Body of pancreas (tissue), 4 donors: ENCODE results near the gene COX6B2. TPM values are rescaled to one million over a fixed set of nuclear protein-coding genes. Genes with fewer than 3 reads are reported as not detected.

Source experiments
- ATAC-seq: fragments of 150-250 bp; one replicate; pipeline ENCODE4 v1.9.1; 2016
- DNase-seq, 4 donors: peaks; one replicate each; pipeline ENCODE4 v3.0.0-alpha.2; 2019
- H3K27ac ChIP-seq, 4 donors: fragments of 200-600 bp; sonication (generic); 1 replicate in 3 of 4; 2 replicates in 1 of 4; pipeline versions ENCODE4 v1.5.1 to v1.6.1; 2016 to 2019; ENCODE audit warnings: mild to moderate bottlenecking in 1 of 4, mixed read lengths in 1 of 4, moderate library complexity in 1 of 4
- H3K27me3 ChIP-seq, 2 donors: fragments of 200-600 bp; sonication (generic); one replicate each; pipeline ENCODE4 v1.6.0; 2016; ENCODE audit warnings: mild to moderate bottlenecking in 1 of 2
- H3K36me3 ChIP-seq, 2 donors: fragments of 200-600 bp; sonication (generic); replicated peaks in 1 of 2; 2 replicates each; pipeline ENCODE4 v1.5.1; 2016; ENCODE audit warnings: low read depth in 2 of 2; ENCODE audit not compliant: insufficient read depth in 1 of 2
- H3K4me1 ChIP-seq: fragments of 200-600 bp; sonication (generic); one replicate; pipeline ENCODE4 v1.6.0; 2016
- H3K4me3 ChIP-seq, 2 donors: fragments of 200-600 bp; sonication (generic); 1 replicate in 1 of 2; 2 replicates in 1 of 2; pipeline ENCODE4 v1.5.1; 2016 to 2019
- H3K9me3 ChIP-seq, 3 donors: fragments of 200-600 bp; sonication (generic); 1 replicate in 2 of 3; 2 replicates in 1 of 3; pipeline ENCODE4 v1.5.1; 2016
- POLR2A ChIP-seq, 3 donors: fragments of 450-650 bp; IDR thresholded peaks; one replicate each; pipeline ENCODE4 v1.6.1; 2016; ENCODE audit warnings: antibody characterized with exemption in 3 of 3, mild to moderate bottlenecking in 2 of 3
- WGBS, 2 donors: methylation state at CpG; one replicate each; pipeline ENCODE4 v1.1.5; 2017; 5-methylcytosine and 5-hydroxymethylcytosine counted together
- intact Hi-C: fragments of 100-400 bp; cut with DNase I; formaldehyde crosslinking; loops from one replicate; pipeline ENCODE4 v1.15.1; 2023
- total RNA-seq, 2 donors: library from RNA; depleted of rRNA; stranded (reverse); fragments of >200 nt; gene quantifications; one replicate each; pipeline ENCODE4 v1.1.0, GENCODE V29; 2016
- TF ChIP-seq, protein P1 (sequence below), 7 experiments: fragments of 450-650 bp in 4 of 7; fragments of 200-600 bp in 3 of 7; sonication (generic) in 3 of 7; IDR thresholded peaks; one replicate each; pipeline ENCODE4 v1.5.1; 2016 to 2019; ENCODE audit warnings: antibody characterized with exemption in 7 of 7

COX6B2 gene
- total RNA-seq, 2 donors from 2014 or later: 1.6 TPM; not detected in 1

- no peaks in the 10 kb centered on the region for H3K9me3 ChIP-seq
- intact Hi-C loops: no loop called here
- TF ChIP-seq POLR2A (IDR thresholded peaks at IDR 0.05): no peak
- TF ChIP-seq, protein P1, sequence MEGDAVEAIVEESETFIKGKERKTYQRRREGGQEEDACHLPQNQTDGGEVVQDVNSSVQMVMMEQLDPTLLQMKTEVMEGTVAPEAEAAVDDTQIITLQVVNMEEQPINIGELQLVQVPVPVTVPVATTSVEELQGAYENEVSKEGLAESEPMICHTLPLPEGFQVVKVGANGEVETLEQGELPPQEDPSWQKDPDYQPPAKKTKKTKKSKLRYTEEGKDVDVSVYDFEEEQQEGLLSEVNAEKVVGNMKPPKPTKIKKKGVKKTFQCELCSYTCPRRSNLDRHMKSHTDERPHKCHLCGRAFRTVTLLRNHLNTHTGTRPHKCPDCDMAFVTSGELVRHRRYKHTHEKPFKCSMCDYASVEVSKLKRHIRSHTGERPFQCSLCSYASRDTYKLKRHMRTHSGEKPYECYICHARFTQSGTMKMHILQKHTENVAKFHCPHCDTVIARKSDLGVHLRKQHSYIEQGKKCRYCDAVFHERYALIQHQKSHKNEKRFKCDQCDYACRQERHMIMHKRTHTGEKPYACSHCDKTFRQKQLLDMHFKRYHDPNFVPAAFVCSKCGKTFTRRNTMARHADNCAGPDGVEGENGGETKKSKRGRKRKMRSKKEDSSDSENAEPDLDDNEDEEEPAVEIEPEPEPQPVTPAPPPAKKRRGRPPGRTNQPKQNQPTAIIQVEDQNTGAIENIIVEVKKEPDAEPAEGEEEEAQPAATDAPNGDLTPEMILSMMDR (IDR thresholded peaks at IDR 0.05): no peak
- peaks cover 30% of the 10 kb centered on the region for H3K4me1 ChIP-seq
- H3K36me3 ChIP-seq: no peaks in the 10 kb centered on the region
- H3K4me3 ChIP-seq: no peak overlapping the region
- peaks cover 0 to 35% of the 10 kb centered on the region in 2 donors for H3K27me3 ChIP-seq
- no peak for DNase-seq
- no peak for ATAC-seq
- H3K27ac ChIP-seq: no peak overlapping the region
- 3 to 4% methylated on average over 12 to 42 of the region's 59 CpGs for WGBS, 2 donors
Observed at GRCh38 chr19:55369653-55370304, 15.3 kb upstream of the COX6B2 start.

DNA sequence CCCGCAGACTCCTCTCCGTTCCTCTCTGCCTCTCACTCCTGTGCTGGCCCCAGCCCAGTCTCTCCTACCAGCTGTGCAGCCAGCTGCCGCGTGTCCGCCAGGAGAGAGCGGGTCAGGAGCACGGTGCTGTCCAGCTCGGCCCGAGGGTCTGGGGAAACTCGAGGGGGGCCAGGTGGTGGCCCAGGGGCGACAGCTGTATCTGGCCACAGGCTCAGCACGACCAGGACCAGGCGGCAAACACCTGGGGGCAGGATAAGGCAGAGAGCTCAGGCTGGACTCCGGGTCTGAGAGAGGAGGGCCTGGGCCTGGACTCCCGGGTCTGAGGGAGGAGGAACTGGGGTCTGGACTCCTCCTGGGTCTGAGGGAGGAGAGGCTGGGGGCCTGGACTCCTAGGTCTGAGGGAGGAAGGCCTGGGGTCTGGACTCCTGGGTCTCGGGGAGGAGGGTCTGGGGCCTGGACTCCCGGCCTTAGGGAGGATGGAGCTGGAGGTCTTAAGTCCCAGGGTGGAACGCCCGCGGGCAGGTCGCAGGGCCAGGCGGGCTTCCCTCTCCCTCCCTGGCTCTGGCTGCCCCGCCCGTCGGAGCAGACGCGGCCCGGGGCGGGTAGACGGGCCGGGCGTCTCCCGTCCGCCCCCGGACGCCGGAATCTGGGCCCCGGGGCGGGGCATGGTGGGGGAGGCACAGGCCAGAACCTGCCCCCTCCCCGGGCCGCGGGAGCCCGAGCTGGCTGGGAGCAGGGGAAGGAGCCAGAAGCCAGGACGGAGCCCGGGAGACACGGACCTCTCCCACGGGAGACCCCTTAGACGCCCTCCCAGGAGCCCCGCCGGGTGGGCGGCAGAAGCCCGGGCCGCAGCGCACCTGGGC is 14.4 kb upstream of the COX6B2 start:
- no peak for TF ChIP-seq POLR2A (IDR thresholded peaks at IDR 0.05)
- TF ChIP-seq, protein P1 (IDR thresholded peaks at IDR 0.05): no peak
- Histone ChIP-seq H3K27me3 (peaks cover 0 to 32% of the 10 kb centered on the region in 2 donors), H3K4me1 (peaks cover 21% of the 10 kb centered on the region), H3K9me3 (no peaks in the 10 kb centered on the region), H3K36me3 (no peaks in the 10 kb centered on the region), H3K27ac (no peak overlapping the region), H3K4me3 (no peak overlapping the region)
- intact Hi-C loops: no loop called here
- ATAC-seq (no peak), DNase-seq (no peak)
- 8 to 25% methylated on average over 8 to 53 of the region's 54 CpGs for WGBS, 2 donors

DNA sequence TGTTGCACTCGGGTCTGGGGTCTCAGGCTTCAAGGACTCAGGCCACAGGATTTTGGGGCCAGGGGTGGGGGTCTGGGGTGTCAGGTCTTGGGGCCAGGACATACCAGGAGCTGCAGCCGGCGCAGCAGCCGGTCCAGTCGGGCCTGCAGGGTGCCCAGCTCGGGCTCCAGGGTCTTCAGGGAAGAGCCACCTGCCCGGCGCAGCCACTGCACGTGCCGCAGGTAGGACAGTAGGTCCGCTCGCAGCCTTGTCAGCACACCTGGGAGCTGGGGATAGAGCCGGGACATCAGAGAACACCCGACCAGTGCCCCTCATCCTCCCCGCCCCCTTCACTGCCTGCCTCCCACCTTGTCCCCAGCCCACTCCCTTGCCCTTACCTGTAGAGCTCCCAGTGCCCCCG is 13.6 kb upstream of the COX6B2 start:
- WGBS, 2 donors: 65 to 69% methylated on average over 6 to 14 of the region's 16 CpGs
- Histone ChIP-seq H3K36me3 (no peaks in the 10 kb centered on the region), H3K4me1 (peaks cover 15% of the 10 kb centered on the region), H3K27me3 (peaks cover 0 to 26% of the 10 kb centered on the region in 2 donors), H3K4me3 (no peak overlapping the region), H3K9me3 (no peaks in the 10 kb centered on the region), H3K27ac (no peak overlapping the region)
- no peak for TF ChIP-seq POLR2A (IDR thresholded peaks at IDR 0.05)
- TF ChIP-seq, protein P1 (IDR thresholded peaks at IDR 0.05): no peak
- DNase-seq (no peak), ATAC-seq (no peak)
- intact Hi-C loops: no loop called here

DNA sequence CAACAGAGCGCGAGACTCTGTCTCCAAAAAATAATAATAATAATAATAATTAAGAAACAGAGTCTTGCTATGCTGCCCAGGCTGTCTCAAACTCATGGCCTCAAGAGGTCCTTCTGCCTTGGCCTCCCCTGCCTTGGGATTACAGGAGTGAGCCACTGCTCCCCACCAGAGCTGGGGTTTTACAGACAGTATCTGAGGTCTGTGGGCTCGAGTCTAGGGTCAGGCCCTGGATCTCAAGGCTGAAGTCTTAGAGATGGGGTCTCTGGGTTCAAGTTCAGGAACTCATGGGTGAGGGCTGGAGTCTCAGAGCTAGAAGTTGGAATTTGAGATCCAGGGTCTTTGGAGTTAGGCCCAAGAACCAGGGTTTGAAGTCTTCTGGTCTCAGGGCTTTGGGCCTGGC is 12.3 kb upstream of the COX6B2 start:
- Histone ChIP-seq H3K4me3 (no peak overlapping the region), H3K27me3 (peaks cover 0 to 16% of the 10 kb centered on the region in 2 donors), H3K9me3 (no peaks in the 10 kb centered on the region), H3K4me1 (peaks cover 15% of the 10 kb centered on the region), H3K27ac (no peak overlapping the region), H3K36me3 (no peaks in the 10 kb centered on the region)
- ATAC-seq (no peak), DNase-seq (no peak)
- 89 to 91% methylated on average over 3 of the region's 3 CpGs for WGBS, 2 donors
- intact Hi-C loops: no loop called here
- TF ChIP-seq, protein P1 (IDR thresholded peaks at IDR 0.05): no peak
- no peak for TF ChIP-seq POLR2A (IDR thresholded peaks at IDR 0.05)
